H1 (cell line): ENCODE data around the gene FNIP2.

Experiments used
- FOSL1 ChIP-seq: IDR thresholded peaks from 2 replicates; pipeline ENCODE4 v1.6.1; 2011; ENCODE audit warnings: mild to moderate bottlenecking, low read depth, low read length, moderate library complexity; ENCODE audit not compliant: insufficient read depth
- POLR2AphosphoS5 ChIP-seq: IDR thresholded peaks from 2 replicates; pipeline ENCODE4 v1.6.1; 2011; ENCODE audit warnings: low read depth, low read length
- RBBP5 ChIP-seq: IDR thresholded peaks from 2 replicates; pipeline ENCODE4 v1.7.1; 2012; ENCODE audit warnings: low read depth, mild to moderate bottlenecking, inconsistent platforms, low read length, moderate library complexity, borderline replicate concordance
- RNF2 ChIP-seq: fragments of 200-900, 300-1000 bp; sonication (generic); IDR thresholded peaks from 2 replicates; pipeline ENCODE4 v1.7.1; 2016; ENCODE audit warnings: borderline replicate concordance, low read depth, mild to moderate bottlenecking, antibody characterized with exemption, low read length; ENCODE audit not compliant: poor library complexity, severe bottlenecking; ENCODE audit errors: missing control alignments
- SIN3A ChIP-seq, 2 experiments: IDR thresholded peaks in 1 of 2; conservative IDR thresholded peaks in 1 of 2; 2 replicates each; pipeline ENCODE4 v1.6.1; 2011 to 2012; ENCODE audit warnings: low read length in 2 of 2, improper control_type of control experiment in 1 of 2, low read depth in 1 of 2, mild to moderate bottlenecking in 1 of 2
- TAF1 ChIP-seq: IDR thresholded peaks from 2 replicates; pipeline ENCODE4 v1.6.1; 2011; ENCODE audit warnings: mild to moderate bottlenecking, low read depth, low read length
- TF ChIP-seq, protein P1 (sequence below), 3 experiments: IDR thresholded peaks; 1 replicate in 2 of 3; 2 replicates in 1 of 3; pipeline versions ENCODE4 v1.5.1 to v1.6.1; 2011; ENCODE audit warnings: low read length in 3 of 3, mild to moderate bottlenecking in 3 of 3, inconsistent platforms in 2 of 3, low read depth in 1 of 3, moderate library complexity in 1 of 3; ENCODE audit not compliant: insufficient read depth in 1 of 3; ENCODE audit errors: control extremely low read depth in 1 of 3

DNA sequence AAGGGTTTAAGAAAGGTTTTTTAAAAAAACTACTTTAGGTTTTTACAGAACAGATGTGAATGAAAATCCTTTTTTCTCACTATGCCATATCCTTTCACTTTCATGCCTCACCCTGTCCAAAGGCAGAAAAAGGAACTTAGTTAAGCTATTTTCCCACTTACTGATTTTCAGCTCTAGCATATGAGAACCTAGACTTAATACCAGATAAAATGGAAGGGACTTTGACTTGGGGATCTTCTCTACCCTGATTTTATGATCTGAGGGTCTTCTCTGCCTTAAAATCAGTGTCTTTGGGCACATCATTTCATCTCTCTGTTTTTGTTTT lies 42.4 kb downstream of the FNIP2 start:
- TF ChIP-seq, protein P1, sequence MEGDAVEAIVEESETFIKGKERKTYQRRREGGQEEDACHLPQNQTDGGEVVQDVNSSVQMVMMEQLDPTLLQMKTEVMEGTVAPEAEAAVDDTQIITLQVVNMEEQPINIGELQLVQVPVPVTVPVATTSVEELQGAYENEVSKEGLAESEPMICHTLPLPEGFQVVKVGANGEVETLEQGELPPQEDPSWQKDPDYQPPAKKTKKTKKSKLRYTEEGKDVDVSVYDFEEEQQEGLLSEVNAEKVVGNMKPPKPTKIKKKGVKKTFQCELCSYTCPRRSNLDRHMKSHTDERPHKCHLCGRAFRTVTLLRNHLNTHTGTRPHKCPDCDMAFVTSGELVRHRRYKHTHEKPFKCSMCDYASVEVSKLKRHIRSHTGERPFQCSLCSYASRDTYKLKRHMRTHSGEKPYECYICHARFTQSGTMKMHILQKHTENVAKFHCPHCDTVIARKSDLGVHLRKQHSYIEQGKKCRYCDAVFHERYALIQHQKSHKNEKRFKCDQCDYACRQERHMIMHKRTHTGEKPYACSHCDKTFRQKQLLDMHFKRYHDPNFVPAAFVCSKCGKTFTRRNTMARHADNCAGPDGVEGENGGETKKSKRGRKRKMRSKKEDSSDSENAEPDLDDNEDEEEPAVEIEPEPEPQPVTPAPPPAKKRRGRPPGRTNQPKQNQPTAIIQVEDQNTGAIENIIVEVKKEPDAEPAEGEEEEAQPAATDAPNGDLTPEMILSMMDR (IDR thresholded peaks at IDR 0.05; ENCODE audit: control extremely low read depth in 1 of 3, insufficient read depth in 1 of 3, low read depth in 1 of 3, low read length in 3 of 3), result no peak
- no peak for TF ChIP-seq POLR2AphosphoS5
- no peak for TF ChIP-seq SIN3A (conservative IDR thresholded peaks at IDR 0.05 in 1 of 2, IDR thresholded peaks at IDR 0.05 in 1 of 2; ENCODE audit: low read depth in 1 of 2, low read length in 2 of 2)
- TF ChIP-seq RNF2, result no peak
- no peak for TF ChIP-seq FOSL1
- no peak for TF ChIP-seq RBBP5
- no peak for TF ChIP-seq TAF1
